Spinal cord (tissue), 10 donors: Measurements from ENCODE around the gene ZNF473. TPM values are rescaled to one million over a fixed set of nuclear protein-coding genes. Genes with fewer than 3 reads are reported as not detected.

Source experiments
- DNase-seq, 6 donors: peaks; one replicate each; pipeline versions ENCODE4 v3.0.0 to v3.0.0-alpha.2; 2013 to 2015; ENCODE audit warnings: low spot score in 6 of 6, low read depth in 4 of 6
- H3K27ac ChIP-seq: one replicate; pipeline ENCODE4 v1.5.1; 2013; ENCODE audit warnings: low read depth, low read length, control low read depth
- H3K27me3 ChIP-seq: one replicate; pipeline ENCODE4 v1.6.1; 2013; ENCODE audit warnings: low read length; ENCODE audit not compliant: control insufficient read depth, insufficient read depth
- H3K36me3 ChIP-seq: one replicate; pipeline ENCODE4 v1.6.1; 2013; ENCODE audit warnings: low read length; ENCODE audit not compliant: control insufficient read depth, insufficient read depth
- H3K4me1 ChIP-seq: one replicate; pipeline ENCODE4 v1.6.1; 2013; ENCODE audit warnings: low read length; ENCODE audit not compliant: control insufficient read depth, insufficient read depth
- H3K4me3 ChIP-seq: one replicate; pipeline ENCODE4 v1.5.1; 2013; ENCODE audit warnings: low read depth, low read length, control low read depth
- H3K9me3 ChIP-seq: one replicate; pipeline ENCODE4 v1.6.1; 2013; ENCODE audit warnings: low read length; ENCODE audit not compliant: control insufficient read depth, insufficient read depth
- WGBS: methylation state at CpG from one replicate; pipeline ENCODE4 v1.1.5; 2013; ENCODE audit warnings: missing lambda C conversion rate; ENCODE audit not compliant: insufficient coverage; 5-methylcytosine and 5-hydroxymethylcytosine counted together
- polyA plus RNA-seq, 2 donors: library from polyadenylated mRNA; unstranded; fragments of 120-200 nt; gene quantifications; one replicate each; pipeline ENCODE4 v1.2.1, GENCODE V29; 2013; ENCODE audit not compliant: insufficient read length in 2 of 2
- total RNA-seq, 2 donors: library from RNA; depleted of rRNA in 1 of 2; stranded (reverse); fragments of 120-200 nt in 1 of 2; fragments of >200 nt in 1 of 2; gene quantifications; one replicate each; pipeline versions ENCODE4 v1.2.3 to v1.2.4, GENCODE V29; 2013 to 2014
- donor health status: healthy.

The ZNF473 gene
- total and polyA plus RNA-seq, 4 donors = 10.0 to 14.8 (median 14.0) TPM

- Histone ChIP-seq H3K4me1 (no peaks in the 10 kb centered on the region), H3K4me3 (no peak overlapping the region), H3K27me3 (no peaks in the 10 kb centered on the region), H3K36me3 (peaks cover 71% of the 10 kb centered on the region), H3K9me3 (no peaks in the 10 kb centered on the region), H3K27ac (no peak overlapping the region)
- DNase-seq = no peak
- 86% methylated on average over 2 of the region's 3 CpGs for WGBS
Measured at GRCh38 chr19:49985871-49986270, 39.9 kb upstream of the ZNF473 start.

- H3K36me3 ChIP-seq = peaks cover 73% of the 10 kb centered on the region
Measured at GRCh38 chr19:49986354-49986753, 39.5 kb upstream of the ZNF473 start.

GRCh38 chr19:49987159-49987698 is 38.6 kb upstream of the ZNF473 start:
- Histone ChIP-seq H3K4me3 (no peak overlapping the region), H3K27ac (no peak overlapping the region), H3K27me3 (no peaks in the 10 kb centered on the region), H3K9me3 (no peaks in the 10 kb centered on the region), H3K4me1 (no peaks in the 10 kb centered on the region), H3K36me3 (peaks cover 71% of the 10 kb centered on the region)
- peak; percentile 57 to 93 (median 72) for DNase-seq
- WGBS = 19% methylated on average over 9 of the region's 9 CpGs

More at GRCh38 chr19:49986354-49986753, 39.5 kb upstream of the ZNF473 start:
- Histone ChIP-seq H3K27me3 (no peaks in the 10 kb centered on the region), H3K4me3 (no peak overlapping the region), H3K9me3 (no peaks in the 10 kb centered on the region), H3K4me1 (no peaks in the 10 kb centered on the region), H3K27ac (no peak overlapping the region)
- no peak for DNase-seq
- WGBS = 100% methylated on average over 2 of the region's 10 CpGs

- Histone ChIP-seq H3K27me3 (no peaks in the 10 kb centered on the region), H3K4me1 (no peaks in the 10 kb centered on the region), H3K36me3 (peaks cover 72% of the 10 kb centered on the region), H3K27ac (no peak overlapping the region), H3K9me3 (no peaks in the 10 kb centered on the region), H3K4me3 (no peak overlapping the region)
- 96% methylated on average over 5 of the region's 5 CpGs for WGBS
- no peak for DNase-seq
Measured at GRCh38 chr19:49988007-49988406, 37.8 kb upstream of the ZNF473 start.

- DNase-seq = no peak
- Histone ChIP-seq H3K4me3 (no peak overlapping the region), H3K36me3 (peaks cover 72% of the 10 kb centered on the region), H3K9me3 (no peaks in the 10 kb centered on the region), H3K4me1 (no peaks in the 10 kb centered on the region), H3K27ac (no peak overlapping the region), H3K27me3 (no peaks in the 10 kb centered on the region)
- WGBS = 96% methylated on average over 9 of the region's 9 CpGs
Measured at GRCh38 chr19:49988433-49988832, 37.4 kb upstream of the ZNF473 start.

- Histone ChIP-seq H3K9me3 (no peaks in the 10 kb centered on the region), H3K4me1 (peaks cover 5% of the 10 kb centered on the region), H3K27me3 (no peaks in the 10 kb centered on the region), H3K4me3 (no peak overlapping the region), H3K27ac (no peak overlapping the region), H3K36me3 (peaks cover 86% of the 10 kb centered on the region)
- DNase-seq = peak in 3 of 6 donors; percentile 7 to 80 (median 44)
- 91% methylated on average over 1 of the region's 5 CpGs for WGBS
Measured at GRCh38 chr19:49997709-49998108, 28.1 kb upstream of the ZNF473 start.

GRCh38 chr19:49999371-50000010 is 26.3 kb upstream of the ZNF473 start:
- Histone ChIP-seq H3K27me3 (no peaks in the 10 kb centered on the region), H3K36me3 (peaks cover 87% of the 10 kb centered on the region), H3K4me1 (peaks cover 5% of the 10 kb centered on the region), H3K4me3 (no peak overlapping the region), H3K9me3 (no peaks in the 10 kb centered on the region), H3K27ac (no peak overlapping the region)
- peak in 2 of 6 donors; percentile 49 for DNase-seq
- WGBS = 66% methylated on average over 5 of the region's 6 CpGs

- Histone ChIP-seq H3K27ac (no peak overlapping the region), H3K27me3 (no peaks in the 10 kb centered on the region), H3K4me1 (peaks cover 5% of the 10 kb centered on the region), H3K9me3 (no peaks in the 10 kb centered on the region), H3K4me3 (no peak overlapping the region), H3K36me3 (peaks cover 87% of the 10 kb centered on the region)
- DNase-seq = no peak
- 93% methylated on average over 13 of the region's 20 CpGs for WGBS
Measured at GRCh38 chr19:50000038-50000840, 25.6 kb upstream of the ZNF473 start.

- H3K27ac ChIP-seq = no peak overlapping the region
- H3K4me3 ChIP-seq = no peak overlapping the region
- H3K36me3 ChIP-seq = peaks cover 88% of the 10 kb centered on the region
- no peak for DNase-seq
- no peaks in the 10 kb centered on the region for H3K9me3 ChIP-seq
- 91% methylated on average over 14 of the region's 16 CpGs for WGBS
- H3K4me1 ChIP-seq = peaks cover 5% of the 10 kb centered on the region
- no peaks in the 10 kb centered on the region for H3K27me3 ChIP-seq
Measured at GRCh38 chr19:50000841-50001557, 24.8 kb upstream of the ZNF473 start.
